Measurements from ENCODE around the gene UPF1.

UPF1 gene

DNA sequence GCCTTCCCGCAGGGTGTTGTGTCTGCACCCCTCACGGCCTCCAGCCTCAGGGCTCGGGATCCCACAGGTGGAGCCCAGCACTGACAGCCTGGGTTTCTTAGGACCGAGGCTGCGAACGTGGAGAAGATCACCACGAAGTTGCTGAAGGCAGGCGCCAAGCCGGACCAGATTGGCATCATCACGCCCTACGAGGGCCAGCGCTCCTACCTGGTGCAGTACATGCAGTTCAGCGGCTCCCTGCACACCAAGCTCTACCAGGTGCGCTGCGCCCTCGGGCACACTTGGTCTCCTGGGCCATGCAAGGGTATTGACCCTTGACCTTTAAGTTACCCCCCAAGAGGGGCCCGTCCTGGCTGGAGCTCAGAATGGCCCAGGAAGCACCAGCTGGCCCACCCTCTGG lies 29.0 kb downstream of the UPF1 start:
- TF ChIP-seq ARNT (IDR thresholded peaks at IDR 0.05) (no peak), BHLHE40 (IDR thresholded peaks at IDR 0.05; ENCODE audit: borderline replicate concordance) (no peak), FOXM1 (IDR thresholded peaks at IDR 0.05; ENCODE audit: borderline replicate concordance) (no peak), ZNF384 (IDR thresholded peaks at IDR 0.05) (no peak), HDGF (IDR thresholded peaks at IDR 0.05; ENCODE audit: borderline replicate concordance) (no peak), SUZ12 (IDR thresholded peaks at IDR 0.05) (no peak), LEF1 (IDR thresholded peaks at IDR 0.05; ENCODE audit: borderline replicate concordance) (no peak), L3MBTL2 (conservative IDR thresholded peaks at IDR 0.05) (no peak)
- DNase-seq (ENCODE audit: extremely low spot score), result no peak
- ChIA-PET CTCF (no interaction called here), POLR2A (no interaction called here)

DNA sequence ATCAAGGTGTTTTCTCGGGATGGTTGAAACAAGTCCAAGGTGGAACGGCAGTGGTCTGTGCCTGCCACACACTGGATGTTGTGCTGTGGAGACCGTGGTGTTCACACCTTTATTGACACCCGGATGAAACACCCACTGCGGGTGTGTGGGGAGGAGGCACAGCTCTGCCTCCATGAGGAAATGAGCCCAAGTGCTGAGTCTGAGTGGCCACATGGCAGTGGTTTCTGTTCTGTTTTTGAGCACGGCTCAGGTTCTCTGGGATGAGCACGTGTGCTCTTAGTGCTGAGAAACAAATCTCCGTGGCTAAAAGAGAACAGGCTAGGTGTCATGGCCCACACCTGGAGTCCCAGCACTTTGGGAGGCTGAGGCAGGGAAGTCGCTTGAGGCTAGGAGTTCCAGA lies 29.5 kb downstream of the UPF1 start:
- no peak for DNase-seq (ENCODE audit: extremely low spot score)
- CTCF ChIA-PET, result interaction anchor here (0.7 kb wide), 1 partner anchor 189 kb away, joined by 3 read pairs; no protein-coding TSS in a partner anchor
- POLR2A ChIA-PET, result no interaction called here
- TF ChIP-seq ARNT (IDR thresholded peaks at IDR 0.05) (no peak), FOXA1 (IDR thresholded peaks at IDR 0.05) (no peak), NFRKB (IDR thresholded peaks at IDR 0.05) (no peak), L3MBTL2 (conservative IDR thresholded peaks at IDR 0.05) (no peak), BHLHE40 (IDR thresholded peaks at IDR 0.05; ENCODE audit: borderline replicate concordance) (no peak), SUZ12 (IDR thresholded peaks at IDR 0.05) (no peak), SP1 (IDR thresholded peaks at IDR 0.05) (no peak), FOXK2 (IDR thresholded peaks at IDR 0.05) (no peak), CTBP1 (IDR thresholded peaks at IDR 0.05; ENCODE audit: borderline replicate concordance) (no peak)
- TF ChIP-seq, protein P1, sequence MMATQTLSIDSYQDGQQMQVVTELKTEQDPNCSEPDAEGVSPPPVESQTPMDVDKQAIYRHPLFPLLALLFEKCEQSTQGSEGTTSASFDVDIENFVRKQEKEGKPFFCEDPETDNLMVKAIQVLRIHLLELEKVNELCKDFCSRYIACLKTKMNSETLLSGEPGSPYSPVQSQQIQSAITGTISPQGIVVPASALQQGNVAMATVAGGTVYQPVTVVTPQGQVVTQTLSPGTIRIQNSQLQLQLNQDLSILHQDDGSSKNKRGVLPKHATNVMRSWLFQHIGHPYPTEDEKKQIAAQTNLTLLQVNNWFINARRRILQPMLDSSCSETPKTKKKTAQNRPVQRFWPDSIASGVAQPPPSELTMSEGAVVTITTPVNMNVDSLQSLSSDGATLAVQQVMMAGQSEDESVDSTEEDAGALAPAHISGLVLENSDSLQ (IDR thresholded peaks at IDR 0.05), result no peak

DNA sequence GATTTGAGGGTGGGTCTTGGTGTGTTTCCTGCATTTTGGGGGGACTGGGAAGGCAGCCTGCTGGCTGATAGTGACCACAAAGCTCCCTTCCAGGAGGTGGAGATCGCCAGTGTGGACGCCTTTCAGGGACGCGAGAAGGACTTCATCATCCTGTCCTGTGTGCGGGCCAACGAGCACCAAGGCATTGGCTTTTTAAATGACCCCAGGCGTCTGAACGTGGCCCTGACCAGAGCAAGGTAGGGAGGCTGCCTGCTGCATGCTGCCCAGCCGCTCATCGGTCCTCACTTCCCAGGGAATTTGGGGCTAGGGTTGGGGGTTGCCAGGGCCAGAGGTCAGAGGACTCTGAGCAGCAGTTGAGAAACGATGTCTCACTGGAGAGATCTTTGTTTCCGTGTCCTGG lies 30.2 kb downstream of the UPF1 start:
- TF ChIP-seq ELF4 (IDR thresholded peaks at IDR 0.05) (no peak), NFRKB (IDR thresholded peaks at IDR 0.05) (no peak), L3MBTL2 (conservative IDR thresholded peaks at IDR 0.05) (no peak), SP1 (IDR thresholded peaks at IDR 0.05) (no peak), CTBP1 (IDR thresholded peaks at IDR 0.05; ENCODE audit: borderline replicate concordance) (no peak)
- CTCF ChIA-PET, result interaction anchor here (0.7 kb wide), 1 partner anchor 189 kb away, joined by 3 read pairs; no protein-coding TSS in a partner anchor
- POLR2A ChIA-PET, result no interaction called here

DNA sequence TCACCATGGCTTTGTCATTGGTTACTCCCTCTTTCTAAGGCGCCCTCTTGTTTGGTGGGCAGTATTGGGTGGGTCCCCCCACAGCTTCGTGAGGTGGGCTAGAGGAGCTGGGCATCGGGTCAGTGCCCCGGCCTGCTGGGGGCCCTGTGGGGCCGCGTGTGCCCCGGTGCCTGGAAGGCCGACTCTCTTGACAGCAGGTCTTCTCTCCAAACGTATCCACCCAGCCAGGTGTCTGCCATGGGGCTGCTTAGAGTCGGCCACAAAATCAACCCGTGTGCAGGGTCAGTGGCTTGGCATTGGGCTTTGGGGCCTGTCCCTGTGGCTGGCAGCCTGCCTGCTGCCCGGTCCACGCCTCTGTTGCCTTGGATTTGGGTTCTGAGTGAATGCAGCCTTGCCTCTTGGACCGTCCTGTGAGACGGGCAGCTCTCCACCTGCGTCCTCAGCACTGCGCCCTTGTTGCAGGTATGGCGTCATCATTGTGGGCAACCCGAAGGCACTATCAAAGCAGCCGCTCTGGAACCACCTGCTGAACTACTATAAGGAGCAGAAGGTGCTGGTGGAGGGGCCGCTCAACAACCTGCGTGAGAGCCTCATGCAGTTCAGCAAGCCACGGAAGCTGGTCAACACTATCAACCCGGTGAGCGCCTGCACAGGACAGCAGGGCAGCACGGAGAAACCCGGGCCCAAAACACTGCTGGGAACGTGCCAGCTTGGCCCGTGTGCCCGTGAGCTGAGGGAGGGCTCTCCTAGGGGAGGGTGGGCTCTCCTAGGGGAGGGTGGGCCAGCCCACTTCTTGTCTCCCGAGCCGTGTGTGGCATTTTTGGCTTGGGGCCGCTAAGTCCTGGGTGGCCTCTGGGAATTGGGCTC lies 31.4 kb downstream of the UPF1 start:
- TF ChIP-seq SUZ12 (IDR thresholded peaks at IDR 0.05) (no peak), SP1 (IDR thresholded peaks at IDR 0.05) (no peak), CTBP1 (IDR thresholded peaks at IDR 0.05; ENCODE audit: borderline replicate concordance) (no peak), TARDBP (IDR thresholded peaks at IDR 0.05) (no peak)
- TF ChIP-seq, protein P1 (IDR thresholded peaks at IDR 0.05), result no peak
- no peak for DNase-seq (ENCODE audit: extremely low spot score)
- CTCF ChIA-PET, result interaction anchor here (1.4 kb wide), 1 partner anchor 17 kb away, joined by 3 read pairs; no protein-coding TSS in a partner anchor
- POLR2A ChIA-PET, result interaction anchor here (0.7 to 0.8 kb wide), 2 partner anchors 25 to 31 kb away, joined by 3 to 4 read pairs; partner anchors contain the start of gene UPF1

More for the DNA sequence above, 30.2 kb downstream of the UPF1 start:
- no peak for DNase-seq (ENCODE audit: extremely low spot score)

DNA sequence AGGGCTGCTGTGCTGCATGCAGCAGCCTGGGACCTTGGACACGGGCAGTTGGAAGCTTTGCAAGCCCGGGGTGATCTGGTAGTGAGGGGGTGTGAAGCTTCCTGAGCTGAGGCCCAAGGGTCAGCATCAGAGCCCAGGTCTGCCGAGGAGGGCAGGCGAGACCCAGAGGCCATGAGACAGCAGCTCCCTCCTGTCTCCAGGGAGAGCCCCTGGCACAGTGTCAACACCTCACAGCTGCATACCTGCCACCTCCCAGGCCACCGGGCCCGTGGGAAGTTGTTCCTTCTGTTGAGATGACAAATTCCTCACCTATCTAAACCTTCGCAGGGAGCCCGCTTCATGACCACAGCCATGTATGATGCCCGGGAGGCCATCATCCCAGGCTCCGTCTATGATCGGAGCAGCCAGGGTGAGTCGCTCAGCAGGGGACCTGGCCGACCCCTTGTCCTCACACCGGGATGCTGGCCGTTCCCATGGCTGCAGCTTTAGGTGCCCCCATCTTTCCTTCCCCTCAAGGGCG lies 32.1 kb downstream of the UPF1 start:
- ChIA-PET CTCF (interaction anchor here (1.4 kb wide), 1 partner anchor 17 kb away, joined by 3 read pairs; no protein-coding TSS in a partner anchor), POLR2A (interaction anchor here (0.7 to 0.8 kb wide), 2 partner anchors 26 to 32 kb away, joined by 3 to 4 read pairs; partner anchors contain the start of gene UPF1)
- TF ChIP-seq TARDBP (IDR thresholded peaks at IDR 0.05) (no peak), ZNF384 (IDR thresholded peaks at IDR 0.05) (no peak), HDGF (IDR thresholded peaks at IDR 0.05; ENCODE audit: borderline replicate concordance) (no peak), ARNT (IDR thresholded peaks at IDR 0.05) (no peak), CTBP1 (IDR thresholded peaks at IDR 0.05; ENCODE audit: borderline replicate concordance) (no peak), SUZ12 (IDR thresholded peaks at IDR 0.05) (no peak), NFRKB (IDR thresholded peaks at IDR 0.05) (no peak), FOXK2 (IDR thresholded peaks at IDR 0.05) (no peak), ELF4 (IDR thresholded peaks at IDR 0.05) (no peak), BHLHE40 (IDR thresholded peaks at IDR 0.05; ENCODE audit: borderline replicate concordance) (no peak), FOXA1 (IDR thresholded peaks at IDR 0.05) (no peak), LEF1 (IDR thresholded peaks at IDR 0.05; ENCODE audit: borderline replicate concordance) (no peak), L3MBTL2 (conservative IDR thresholded peaks at IDR 0.05) (no peak), FOXM1 (IDR thresholded peaks at IDR 0.05; ENCODE audit: borderline replicate concordance) (no peak), SP1 (IDR thresholded peaks at IDR 0.05) (no peak)
- TF ChIP-seq, protein P1 (IDR thresholded peaks at IDR 0.05), result no peak
- no peak for DNase-seq (ENCODE audit: extremely low spot score)
